ENCODE measurements around the gene SSR2.
A peak's percentile ranks its signal among the peaks of the same experiment; 100 is the strongest.

The SSR2 gene

GRCh38 chr1:155968051-155968400, 52.7 kb downstream of the SSR2 start:
- H3K4me3 ChIP-seq (ENCODE audit: low read depth, low read length), result no peak overlapping the region
- TF ChIP-seq, protein P1, sequence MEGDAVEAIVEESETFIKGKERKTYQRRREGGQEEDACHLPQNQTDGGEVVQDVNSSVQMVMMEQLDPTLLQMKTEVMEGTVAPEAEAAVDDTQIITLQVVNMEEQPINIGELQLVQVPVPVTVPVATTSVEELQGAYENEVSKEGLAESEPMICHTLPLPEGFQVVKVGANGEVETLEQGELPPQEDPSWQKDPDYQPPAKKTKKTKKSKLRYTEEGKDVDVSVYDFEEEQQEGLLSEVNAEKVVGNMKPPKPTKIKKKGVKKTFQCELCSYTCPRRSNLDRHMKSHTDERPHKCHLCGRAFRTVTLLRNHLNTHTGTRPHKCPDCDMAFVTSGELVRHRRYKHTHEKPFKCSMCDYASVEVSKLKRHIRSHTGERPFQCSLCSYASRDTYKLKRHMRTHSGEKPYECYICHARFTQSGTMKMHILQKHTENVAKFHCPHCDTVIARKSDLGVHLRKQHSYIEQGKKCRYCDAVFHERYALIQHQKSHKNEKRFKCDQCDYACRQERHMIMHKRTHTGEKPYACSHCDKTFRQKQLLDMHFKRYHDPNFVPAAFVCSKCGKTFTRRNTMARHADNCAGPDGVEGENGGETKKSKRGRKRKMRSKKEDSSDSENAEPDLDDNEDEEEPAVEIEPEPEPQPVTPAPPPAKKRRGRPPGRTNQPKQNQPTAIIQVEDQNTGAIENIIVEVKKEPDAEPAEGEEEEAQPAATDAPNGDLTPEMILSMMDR (IDR thresholded peaks at IDR 0.05; ENCODE audit: low read depth, low read length, missing control alignments), result no peak
- DNase-seq (ENCODE audit: low read depth), result no peak
- in situ Hi-C loops (cut with HindIII; ENCODE audit: low sequenced_read_pairs), result no loop called here

GRCh38 chr1:155967341-155968050, 53.3 kb downstream of the SSR2 start:
- TF ChIP-seq, protein P1 (IDR thresholded peaks at IDR 0.05; ENCODE audit: low read depth, low read length, missing control alignments), result no peak
- no peak for DNase-seq (ENCODE audit: low read depth)
- no peak overlapping the region for H3K4me3 ChIP-seq (ENCODE audit: low read depth, low read length)
- in situ Hi-C loops (cut with HindIII; ENCODE audit: low sequenced_read_pairs), result no loop called here

DNA sequence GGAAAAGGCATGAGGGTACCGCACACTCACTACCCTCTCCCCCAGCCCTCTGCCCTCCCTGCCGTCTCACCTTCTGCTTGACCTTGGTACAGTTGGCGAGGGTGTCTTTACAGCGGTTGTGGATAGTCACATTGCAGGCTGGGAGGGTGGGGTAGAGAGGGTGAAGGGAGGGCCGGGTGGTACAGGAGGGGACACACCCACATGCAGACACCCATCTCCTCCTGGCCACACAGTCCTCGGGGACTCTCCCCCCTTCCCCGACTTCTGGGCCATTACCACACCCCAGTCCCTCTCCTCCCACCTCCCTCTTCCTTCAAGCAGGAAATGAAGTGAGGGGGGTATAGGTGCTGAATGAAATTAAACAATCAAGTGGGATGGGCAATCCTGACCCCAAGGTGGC, 54.0 kb downstream of the SSR2 start:
- no peak overlapping the region for H3K4me3 ChIP-seq (ENCODE audit: low read depth, low read length)
- TF ChIP-seq, protein P1 (IDR thresholded peaks at IDR 0.05; ENCODE audit: low read depth, low read length, missing control alignments), result no peak
- no peak for DNase-seq (ENCODE audit: low read depth)
- in situ Hi-C loops (cut with HindIII; ENCODE audit: low sequenced_read_pairs), result no loop called here

- no peak for DNase-seq (ENCODE audit: low read depth)
- TF ChIP-seq, protein P1 (IDR thresholded peaks at IDR 0.05; ENCODE audit: low read depth, low read length, missing control alignments), result peak; percentile 25
These were observed 54.6 kb downstream of the SSR2 start for GRCh38 chr1:155966135-155966534.

GRCh38 chr1:155964193-155964592, 56.6 kb downstream of the SSR2 start:
- TF ChIP-seq, protein P1 (IDR thresholded peaks at IDR 0.05; ENCODE audit: low read depth, low read length, missing control alignments), result no peak
- no peak for DNase-seq (ENCODE audit: low read depth)
- in situ Hi-C loops (cut with HindIII; ENCODE audit: low sequenced_read_pairs), result no loop called here
- no peak overlapping the region for H3K4me3 ChIP-seq (ENCODE audit: low read depth, low read length)

More at GRCh38 chr1:155966135-155966534, 54.6 kb downstream of the SSR2 start:
- no peak overlapping the region for H3K4me3 ChIP-seq (ENCODE audit: low read depth, low read length)
- in situ Hi-C loops (cut with HindIII; ENCODE audit: low sequenced_read_pairs), result no loop called here

GRCh38 chr1:155962599-155963211, 58.0 kb downstream of the SSR2 start:
- no peak overlapping the region for H3K4me3 ChIP-seq (ENCODE audit: low read depth, low read length)
- TF ChIP-seq, protein P1 (IDR thresholded peaks at IDR 0.05; ENCODE audit: low read depth, low read length, missing control alignments), result no peak
- in situ Hi-C loops (cut with HindIII; ENCODE audit: low sequenced_read_pairs), result no loop called here
- DNase-seq (ENCODE audit: low read depth), result no peak
